Mucosa of gallbladder (tissue), 1 donor: Measurements from ENCODE around the gene PTPRN2. TPM values are rescaled to one million over a fixed set of nuclear protein-coding genes. Genes with fewer than 3 reads are reported as not detected.

Source experiments
- DNase-seq: peaks from one replicate; pipeline ENCODE4 v3.0.0-alpha.2; 2020; ENCODE audit warnings: low spot score
- total RNA-seq: library from RNA; stranded (reverse); gene quantifications from one replicate; pipeline ENCODE4 v1.2.1, GENCODE V29; 2021
- donor health status: DM: no; HTN: no; CAD: no.

Gene PTPRN2
- total RNA-seq, 1 donor from 2014 or later = 11.9 TPM

- no peak for DNase-seq
Measured at GRCh38 chr7:158602905-158603772, 15.5 kb upstream of the PTPRN2 start.

GRCh38 chr7:158602041-158602440 lies 14.4 kb upstream of the PTPRN2 start:
- no peak for DNase-seq

- no peak for DNase-seq
Measured at GRCh38 chr7:158601090-158601489, 13.5 kb upstream of the PTPRN2 start.

- no peak for DNase-seq
Measured at GRCh38 chr7:158596745-158597144, 9.1 kb upstream of the PTPRN2 start.

GRCh38 chr7:158596309-158596708 lies 8.7 kb upstream of the PTPRN2 start:
- no peak for DNase-seq

GRCh38 chr7:158595068-158595467 lies 7.4 kb upstream of the PTPRN2 start:
- DNase-seq = no peak

GRCh38 chr7:158592541-158592940 lies 4.9 kb upstream of the PTPRN2 start:
- no peak for DNase-seq

- no peak for DNase-seq
Measured at GRCh38 chr7:158591944-158592343, 4.3 kb upstream of the PTPRN2 start.

GRCh38 chr7:158590181-158590530 lies 2.5 kb upstream of the PTPRN2 start:
- no peak for DNase-seq

- no peak for DNase-seq
Measured at GRCh38 chr7:158589653-158590052, 2.0 kb upstream of the PTPRN2 start.

- DNase-seq = no peak
Measured at GRCh38 chr7:158588878-158589442, 1.3 kb upstream of the PTPRN2 start.

- no peak for DNase-seq
Measured at GRCh38 chr7:158588085-158588877, 658 bp upstream of the PTPRN2 start.

GRCh38 chr7:158586499-158587161 lies 993 bp downstream of the PTPRN2 start:
- DNase-seq = no peak

- no peak for DNase-seq
Measured at GRCh38 chr7:158585721-158586498, 1.7 kb downstream of the PTPRN2 start.

GRCh38 chr7:158584407-158584806 lies 3.2 kb downstream of the PTPRN2 start:
- no peak for DNase-seq

- DNase-seq = no peak
Measured at GRCh38 chr7:158583810-158584209, 3.8 kb downstream of the PTPRN2 start.

GRCh38 chr7:158583143-158583542 lies 4.5 kb downstream of the PTPRN2 start:
- no peak for DNase-seq

GRCh38 chr7:158582089-158582456 lies 5.5 kb downstream of the PTPRN2 start:
- no peak for DNase-seq

- DNase-seq = peak; percentile 24
Measured at GRCh38 chr7:158581440-158582088, 6.1 kb downstream of the PTPRN2 start.

- DNase-seq = no peak
Measured at GRCh38 chr7:158579662-158580646, 7.7 kb downstream of the PTPRN2 start.
